Neural cell (in vitro differentiated cells): ENCODE measurements around the gene PIAS1. TPM values are rescaled to one million over a fixed set of nuclear protein-coding genes. Genes with fewer than 3 reads are reported as not detected.

Experiments used
- H2AFZ ChIP-seq: fragments of 200-600, 300-800 bp; sonication (generic), shearing (Covaris generic); 2 replicates; pipeline ENCODE4 v1.6.0; 2014; ENCODE audit warnings: low read depth, mild to moderate bottlenecking, antibody characterized with exemption, low read length, moderate library complexity
- H3F3A ChIP-seq: fragments of 200-600 bp; shearing (Covaris generic); 2 replicates; pipeline ENCODE4 v1.6.1; 2016; ENCODE audit warnings: mild to moderate bottlenecking, moderate library complexity, mixed read lengths, antibody characterized with exemption, low read length; ENCODE audit not compliant: insufficient read depth, poor library complexity, severe bottlenecking
- H3K27ac ChIP-seq: fragments of 200-600, 300-800 bp; sonication (generic), shearing (Covaris generic); 2 replicates; pipeline ENCODE4 v1.5.1; 2014; ENCODE audit warnings: mild to moderate bottlenecking, low read length, moderate library complexity
- H3K27me3 ChIP-seq: fragments of 300-800, 200-600 bp; sonication (generic), shearing (Covaris generic); 2 replicates; pipeline ENCODE4 v1.6.0; 2014; ENCODE audit warnings: mild to moderate bottlenecking, low read depth, low read length, moderate library complexity; ENCODE audit not compliant: insufficient read depth
- H3K36me3 ChIP-seq: fragments of 300-800, 200-600 bp; sonication (generic), shearing (Covaris generic); 2 replicates; pipeline ENCODE4 v1.5.1; 2014; ENCODE audit warnings: mild to moderate bottlenecking, antibody characterized with exemption, low read length, moderate library complexity; ENCODE audit not compliant: insufficient read depth
- H3K4me2 ChIP-seq: fragments of 300-800, 200-600 bp; sonication (generic), shearing (Covaris generic); 2 replicates; pipeline ENCODE4 v1.6.0; 2014; ENCODE audit warnings: mild to moderate bottlenecking, low read length
- H3K4me3 ChIP-seq: fragments of 300-800, 200-600 bp; sonication (generic), shearing (Covaris generic); 2 replicates; pipeline ENCODE4 v1.5.1; 2014; ENCODE audit warnings: mild to moderate bottlenecking, low read length, moderate library complexity
- H3K79me2 ChIP-seq: fragments of 200-600 bp; shearing (Covaris generic); replicated peaks from 2 replicates; pipeline ENCODE4 v1.6.0; 2014; ENCODE audit warnings: mild to moderate bottlenecking, low read length, moderate library complexity; ENCODE audit not compliant: insufficient read depth
- H3K9ac ChIP-seq: fragments of 300-800, 200-600 bp; sonication (generic), shearing (Covaris generic); 2 replicates; pipeline ENCODE4 v1.6.1; 2016; ENCODE audit warnings: mild to moderate bottlenecking, low read length, mixed read lengths
- H3K9me2 ChIP-seq: fragments of 200-600 bp; shearing (Covaris generic); 2 replicates; pipeline ENCODE4 v1.6.1; 2016; ENCODE audit warnings: mild to moderate bottlenecking, low read length, mixed read lengths; ENCODE audit not compliant: insufficient read depth
- H3K9me3 ChIP-seq: fragments of 200-600, 300-800 bp; sonication (generic), shearing (Covaris generic); 2 replicates; pipeline ENCODE4 v1.6.1; 2016; ENCODE audit warnings: mild to moderate bottlenecking, mixed run types, low read length, moderate library complexity, mixed read lengths
- H4K20me1 ChIP-seq: fragments of 200-600 bp; shearing (Covaris generic); 2 replicates; pipeline ENCODE4 v1.6.1; 2016; ENCODE audit warnings: mild to moderate bottlenecking, mixed run types; ENCODE audit not compliant: insufficient read depth
- EP300 ChIP-seq: fragments of 450-650 bp; conservative IDR thresholded peaks from 2 replicates; pipeline ENCODE4 v1.6.1; 2014; ENCODE audit warnings: antibody characterized with exemption, mild to moderate bottlenecking, moderate library complexity; ENCODE audit not compliant: poor library complexity, severe bottlenecking
- EZH2 ChIP-seq: fragments of 200-600, 300-800 bp; shearing (Covaris generic), sonication (generic); IDR thresholded peaks from 2 replicates; pipeline ENCODE4 v1.6.1; 2014; ENCODE audit warnings: antibody characterized with exemption, low read length, borderline replicate concordance, mild to moderate bottlenecking; ENCODE audit not compliant: insufficient read depth, poor library complexity, severe bottlenecking
- MXI1 ChIP-seq: fragments of 450-650 bp; conservative IDR thresholded peaks from 2 replicates; pipeline ENCODE4 v1.6.1; 2014; ENCODE audit warnings: antibody characterized with exemption, mild to moderate bottlenecking; ENCODE audit not compliant: poor library complexity, severe bottlenecking
- POLR2AphosphoS5 ChIP-seq: IDR thresholded peaks from 2 replicates; pipeline ENCODE4 v1.6.1; 2012
- RAD21 ChIP-seq: fragments of 450-650 bp; conservative IDR thresholded peaks from 2 replicates; pipeline ENCODE4 v1.6.1; 2014; ENCODE audit warnings: antibody characterized with exemption, mild to moderate bottlenecking, moderate library complexity
- SMC3 ChIP-seq: fragments of 450-650 bp; conservative IDR thresholded peaks from 2 replicates; pipeline ENCODE4 v1.6.1; 2014; ENCODE audit warnings: antibody characterized with exemption, mild to moderate bottlenecking, moderate library complexity; ENCODE audit not compliant: poor library complexity
- TAF1 ChIP-seq: IDR thresholded peaks from 2 replicates; pipeline ENCODE4 v1.6.1; 2012; ENCODE audit warnings: low read depth
- polyA plus RNA-seq: library from polyadenylated mRNA; depleted of rRNA; stranded (reverse); fragments of >200 nt; gene quantifications from 2 replicates; pipeline ENCODE4 v1.2.3, GENCODE V29; 2014
- TF ChIP-seq, protein P1 (sequence below): fragments of 450-650 bp; IDR thresholded peaks from 2 replicates; pipeline ENCODE4 v1.5.1; 2014; ENCODE audit warnings: antibody characterized with exemption, mild to moderate bottlenecking, moderate library complexity; ENCODE audit not compliant: poor library complexity, severe bottlenecking
- TF ChIP-seq, protein P2 (sequence below): IDR thresholded peaks from 2 replicates; pipeline ENCODE4 v1.6.1; 2012; ENCODE audit warnings: borderline replicate concordance

PIAS1 gene
- polyA plus RNA-seq, 1 donor from 2014 or later: 14.3 TPM

GRCh38 chr15:68223171-68223570 lies 169.1 kb downstream of the PIAS1 start:
- H3F3A ChIP-seq: no peaks in the 10 kb centered on the region
- H3K27me3 ChIP-seq: no peaks in the 10 kb centered on the region
- no peaks in the 10 kb centered on the region for H4K20me1 ChIP-seq
- no peaks in the 10 kb centered on the region for H3K9me2 ChIP-seq
- H3K9me3 ChIP-seq: no peaks in the 10 kb centered on the region
- H3K4me2 ChIP-seq: no peak overlapping the region
- H3K27ac ChIP-seq: no peak overlapping the region
- H2AFZ ChIP-seq: no peak overlapping the region
- no peak overlapping the region for H3K4me3 ChIP-seq
- H3K9ac ChIP-seq: no peak overlapping the region
- no peaks in the 10 kb centered on the region for H3K79me2 ChIP-seq
- no peaks in the 10 kb centered on the region for H3K36me3 ChIP-seq
- TF ChIP-seq MXI1: no peak
- no peak for TF ChIP-seq SMC3
- no peak for TF ChIP-seq POLR2AphosphoS5
- TF ChIP-seq RAD21: no peak
- TF ChIP-seq EZH2: no peak
- TF ChIP-seq, protein P1, sequence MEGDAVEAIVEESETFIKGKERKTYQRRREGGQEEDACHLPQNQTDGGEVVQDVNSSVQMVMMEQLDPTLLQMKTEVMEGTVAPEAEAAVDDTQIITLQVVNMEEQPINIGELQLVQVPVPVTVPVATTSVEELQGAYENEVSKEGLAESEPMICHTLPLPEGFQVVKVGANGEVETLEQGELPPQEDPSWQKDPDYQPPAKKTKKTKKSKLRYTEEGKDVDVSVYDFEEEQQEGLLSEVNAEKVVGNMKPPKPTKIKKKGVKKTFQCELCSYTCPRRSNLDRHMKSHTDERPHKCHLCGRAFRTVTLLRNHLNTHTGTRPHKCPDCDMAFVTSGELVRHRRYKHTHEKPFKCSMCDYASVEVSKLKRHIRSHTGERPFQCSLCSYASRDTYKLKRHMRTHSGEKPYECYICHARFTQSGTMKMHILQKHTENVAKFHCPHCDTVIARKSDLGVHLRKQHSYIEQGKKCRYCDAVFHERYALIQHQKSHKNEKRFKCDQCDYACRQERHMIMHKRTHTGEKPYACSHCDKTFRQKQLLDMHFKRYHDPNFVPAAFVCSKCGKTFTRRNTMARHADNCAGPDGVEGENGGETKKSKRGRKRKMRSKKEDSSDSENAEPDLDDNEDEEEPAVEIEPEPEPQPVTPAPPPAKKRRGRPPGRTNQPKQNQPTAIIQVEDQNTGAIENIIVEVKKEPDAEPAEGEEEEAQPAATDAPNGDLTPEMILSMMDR: no peak
- no peak for TF ChIP-seq TAF1
- no peak for TF ChIP-seq EP300
- TF ChIP-seq, protein P2, sequence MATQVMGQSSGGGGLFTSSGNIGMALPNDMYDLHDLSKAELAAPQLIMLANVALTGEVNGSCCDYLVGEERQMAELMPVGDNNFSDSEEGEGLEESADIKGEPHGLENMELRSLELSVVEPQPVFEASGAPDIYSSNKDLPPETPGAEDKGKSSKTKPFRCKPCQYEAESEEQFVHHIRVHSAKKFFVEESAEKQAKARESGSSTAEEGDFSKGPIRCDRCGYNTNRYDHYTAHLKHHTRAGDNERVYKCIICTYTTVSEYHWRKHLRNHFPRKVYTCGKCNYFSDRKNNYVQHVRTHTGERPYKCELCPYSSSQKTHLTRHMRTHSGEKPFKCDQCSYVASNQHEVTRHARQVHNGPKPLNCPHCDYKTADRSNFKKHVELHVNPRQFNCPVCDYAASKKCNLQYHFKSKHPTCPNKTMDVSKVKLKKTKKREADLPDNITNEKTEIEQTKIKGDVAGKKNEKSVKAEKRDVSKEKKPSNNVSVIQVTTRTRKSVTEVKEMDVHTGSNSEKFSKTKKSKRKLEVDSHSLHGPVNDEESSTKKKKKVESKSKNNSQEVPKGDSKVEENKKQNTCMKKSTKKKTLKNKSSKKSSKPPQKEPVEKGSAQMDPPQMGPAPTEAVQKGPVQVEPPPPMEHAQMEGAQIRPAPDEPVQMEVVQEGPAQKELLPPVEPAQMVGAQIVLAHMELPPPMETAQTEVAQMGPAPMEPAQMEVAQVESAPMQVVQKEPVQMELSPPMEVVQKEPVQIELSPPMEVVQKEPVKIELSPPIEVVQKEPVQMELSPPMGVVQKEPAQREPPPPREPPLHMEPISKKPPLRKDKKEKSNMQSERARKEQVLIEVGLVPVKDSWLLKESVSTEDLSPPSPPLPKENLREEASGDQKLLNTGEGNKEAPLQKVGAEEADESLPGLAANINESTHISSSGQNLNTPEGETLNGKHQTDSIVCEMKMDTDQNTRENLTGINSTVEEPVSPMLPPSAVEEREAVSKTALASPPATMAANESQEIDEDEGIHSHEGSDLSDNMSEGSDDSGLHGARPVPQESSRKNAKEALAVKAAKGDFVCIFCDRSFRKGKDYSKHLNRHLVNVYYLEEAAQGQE: no peak

DNA sequence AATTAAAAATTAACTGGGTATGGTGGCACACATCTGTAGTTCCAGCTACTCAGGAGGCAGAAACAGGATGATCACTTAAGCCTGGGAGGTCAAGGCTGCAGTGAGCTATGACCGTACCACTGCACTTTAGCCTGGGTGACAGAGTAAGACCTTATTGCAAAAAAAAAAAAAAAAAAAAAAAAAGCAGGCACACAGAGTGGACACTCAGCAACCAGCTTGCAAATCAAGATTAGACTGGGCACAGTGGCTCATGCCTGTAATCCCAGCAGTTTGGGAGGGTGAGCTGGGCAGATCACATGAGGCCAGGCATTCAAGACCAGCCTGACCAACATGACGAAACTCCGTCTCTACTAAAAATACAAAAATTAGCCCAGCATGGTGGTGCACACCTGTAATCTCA lies 170.0 kb downstream of the PIAS1 start:
- no peak for TF ChIP-seq EZH2
- TF ChIP-seq, protein P1: no peak
- TF ChIP-seq EP300: no peak
- TF ChIP-seq, protein P2: no peak
- no peak for TF ChIP-seq RAD21
- no peak for TF ChIP-seq SMC3
- TF ChIP-seq TAF1: no peak
- no peak for TF ChIP-seq MXI1
- Histone ChIP-seq H3K79me2 (no peaks in the 10 kb centered on the region), H3K27ac (no peak overlapping the region), H3F3A (no peaks in the 10 kb centered on the region), H3K9me2 (no peaks in the 10 kb centered on the region), H2AFZ (no peak overlapping the region), H4K20me1 (no peaks in the 10 kb centered on the region), H3K9ac (no peak overlapping the region), H3K4me2 (no peak overlapping the region), H3K4me3 (no peak overlapping the region), H3K36me3 (no peaks in the 10 kb centered on the region), H3K27me3 (no peaks in the 10 kb centered on the region), H3K9me3 (no peaks in the 10 kb centered on the region)
